Right lobe of liver (tissue), 4 donors: Measurements from ENCODE around the gene YWHAG.

Experiments
- POLR2A ChIP-seq: fragments of 450-650 bp; IDR thresholded peaks from one replicate; pipeline ENCODE4 v1.6.1; 2017; ENCODE audit warnings: antibody characterized with exemption, mild to moderate bottlenecking
- TF ChIP-seq, protein P1 (sequence below), 4 donors: fragments of 200-600 bp in 3 of 4; fragments of 450-650 bp in 1 of 4; IDR thresholded peaks; one replicate each; pipeline versions ENCODE4 v1.5.1 to v1.8.0; 2016 to 2022; ENCODE audit warnings: antibody characterized with exemption in 4 of 4, mild to moderate bottlenecking in 2 of 4
- donor health status: DM: no; HTN: no; CAD: no.
- donor health status: DM: no; HTN: no; CAD: no.
- donor health status: DM: no; HTN: yes; CAD: no.

DNA sequence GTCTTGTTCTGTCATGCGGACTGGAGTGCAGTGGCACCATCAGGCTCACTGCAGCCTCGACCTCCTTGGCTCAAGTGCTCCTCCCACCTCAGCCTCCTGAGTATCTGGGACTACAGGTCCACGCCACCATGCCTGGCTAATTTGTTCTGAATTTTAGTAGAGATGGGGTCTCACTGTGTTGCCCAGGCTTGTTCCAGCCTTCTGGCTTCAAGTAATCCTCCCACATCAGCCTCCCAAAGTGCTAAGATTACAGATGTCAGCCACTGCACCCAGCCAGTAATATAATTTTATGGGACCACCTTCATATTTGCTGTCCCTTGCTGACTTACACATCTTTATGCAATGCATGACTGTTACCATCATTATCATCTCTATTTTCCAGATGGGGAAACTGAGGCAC is 57.8 kb downstream of the YWHAG start:
- TF ChIP-seq, protein P1, sequence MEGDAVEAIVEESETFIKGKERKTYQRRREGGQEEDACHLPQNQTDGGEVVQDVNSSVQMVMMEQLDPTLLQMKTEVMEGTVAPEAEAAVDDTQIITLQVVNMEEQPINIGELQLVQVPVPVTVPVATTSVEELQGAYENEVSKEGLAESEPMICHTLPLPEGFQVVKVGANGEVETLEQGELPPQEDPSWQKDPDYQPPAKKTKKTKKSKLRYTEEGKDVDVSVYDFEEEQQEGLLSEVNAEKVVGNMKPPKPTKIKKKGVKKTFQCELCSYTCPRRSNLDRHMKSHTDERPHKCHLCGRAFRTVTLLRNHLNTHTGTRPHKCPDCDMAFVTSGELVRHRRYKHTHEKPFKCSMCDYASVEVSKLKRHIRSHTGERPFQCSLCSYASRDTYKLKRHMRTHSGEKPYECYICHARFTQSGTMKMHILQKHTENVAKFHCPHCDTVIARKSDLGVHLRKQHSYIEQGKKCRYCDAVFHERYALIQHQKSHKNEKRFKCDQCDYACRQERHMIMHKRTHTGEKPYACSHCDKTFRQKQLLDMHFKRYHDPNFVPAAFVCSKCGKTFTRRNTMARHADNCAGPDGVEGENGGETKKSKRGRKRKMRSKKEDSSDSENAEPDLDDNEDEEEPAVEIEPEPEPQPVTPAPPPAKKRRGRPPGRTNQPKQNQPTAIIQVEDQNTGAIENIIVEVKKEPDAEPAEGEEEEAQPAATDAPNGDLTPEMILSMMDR (IDR thresholded peaks at IDR 0.05): no peak
- no peak for TF ChIP-seq POLR2A
